GM23248 (cell line): ENCODE results near the gene TTC28.

ENCODE experiments used
- EZH2 ChIP-seq: fragments of 200-600 bp; sonication (generic); IDR thresholded peaks from 2 replicates; pipeline ENCODE4 v1.6.1; 2018; ENCODE audit warnings: antibody characterized with exemption, mild to moderate bottlenecking; ENCODE audit not compliant: insufficient read depth, poor library complexity, severe bottlenecking
- EZH2phosphoT487 ChIP-seq: fragments of 200-600 bp; sonication (generic); IDR thresholded peaks from 2 replicates; pipeline ENCODE4 v1.6.1; 2018; ENCODE audit warnings: antibody characterized with exemption, moderate library complexity, mild to moderate bottlenecking, low read depth; ENCODE audit not compliant: insufficient read depth

DNA sequence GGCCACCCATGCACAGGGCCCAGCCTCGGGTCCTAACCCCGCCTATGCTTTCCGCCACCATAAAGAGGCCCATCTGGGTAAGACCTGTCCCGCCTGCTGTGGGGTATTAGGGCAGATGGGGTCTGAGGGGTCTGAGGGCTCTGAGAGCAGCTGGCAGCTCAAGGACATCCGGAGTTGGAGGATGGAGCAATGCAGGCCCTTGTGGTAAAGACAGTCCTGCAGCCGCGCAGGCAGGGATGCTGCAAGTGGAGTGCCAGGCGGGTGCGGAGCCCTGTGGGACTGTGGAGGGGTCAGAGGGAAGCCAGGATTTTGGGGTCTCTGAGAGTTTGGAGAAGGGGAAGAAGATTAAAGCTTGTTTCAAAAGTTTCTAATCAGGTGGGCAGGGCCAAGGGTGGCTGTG lies 679.3 kb downstream of the TTC28 start:
- TF ChIP-seq EZH2 (no peak), EZH2phosphoT487 (no peak)
